ENCODE data around the gene PMM1.
A peak's percentile ranks its signal among the peaks of the same experiment; 100 is the strongest.
"Not testable (repeated sequence)": the region's sequence is repeated elsewhere in the genome, so short reads cannot be mapped to it uniquely, and the experiment has no call there.

PMM1 gene

GRCh38 chr22:41562461-41562860, 27.2 kb downstream of the PMM1 start:
- DNase-seq: no peak

GRCh38 chr22:41561788-41562187, 27.9 kb downstream of the PMM1 start:
- no peak for DNase-seq

DNA sequence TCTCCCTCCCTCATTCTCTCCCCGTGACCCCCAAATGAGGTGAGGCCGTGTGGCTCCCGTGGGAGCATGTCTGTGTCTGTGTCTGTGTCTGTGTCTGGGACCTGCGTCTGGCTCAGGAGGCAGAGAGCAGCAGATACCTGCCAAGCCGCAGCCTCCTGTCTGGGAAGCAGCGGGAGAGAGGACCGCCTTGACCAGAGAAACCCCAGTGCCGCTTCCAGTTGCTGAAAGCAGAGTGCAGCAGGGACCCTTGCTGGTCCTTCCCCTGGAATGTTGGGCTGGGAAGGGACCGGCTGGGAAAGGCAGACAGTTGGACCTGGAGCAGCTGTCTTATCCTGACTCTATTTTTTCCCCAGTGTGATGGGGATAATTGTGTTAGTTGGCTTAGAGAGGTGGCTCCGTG, 28.3 kb downstream of the PMM1 start:
- no peak for DNase-seq

DNA sequence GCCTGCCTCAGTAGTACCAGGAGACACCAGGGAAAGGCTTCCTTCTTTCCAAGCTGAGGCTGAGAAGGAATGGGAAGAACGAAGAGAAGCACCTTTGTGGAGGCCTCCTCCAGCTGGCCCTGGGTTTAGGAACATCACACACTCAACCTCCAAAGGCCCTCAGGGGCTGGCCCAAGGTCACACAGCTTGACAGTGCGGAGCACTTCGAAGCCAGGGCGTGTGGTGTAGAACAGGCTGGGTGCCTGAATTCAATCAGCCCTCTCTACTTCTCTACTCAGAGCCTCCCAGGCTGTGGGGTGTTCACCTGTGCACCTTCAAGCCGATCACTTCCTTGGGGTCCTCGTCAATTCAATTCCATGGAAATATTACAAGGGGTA, 29.6 kb downstream of the PMM1 start:
- DNase-seq: no peak

- not testable (repeated sequence) for DNase-seq
These were observed 31.4 kb downstream of the PMM1 start for GRCh38 chr22:41558241-41558630.

DNA sequence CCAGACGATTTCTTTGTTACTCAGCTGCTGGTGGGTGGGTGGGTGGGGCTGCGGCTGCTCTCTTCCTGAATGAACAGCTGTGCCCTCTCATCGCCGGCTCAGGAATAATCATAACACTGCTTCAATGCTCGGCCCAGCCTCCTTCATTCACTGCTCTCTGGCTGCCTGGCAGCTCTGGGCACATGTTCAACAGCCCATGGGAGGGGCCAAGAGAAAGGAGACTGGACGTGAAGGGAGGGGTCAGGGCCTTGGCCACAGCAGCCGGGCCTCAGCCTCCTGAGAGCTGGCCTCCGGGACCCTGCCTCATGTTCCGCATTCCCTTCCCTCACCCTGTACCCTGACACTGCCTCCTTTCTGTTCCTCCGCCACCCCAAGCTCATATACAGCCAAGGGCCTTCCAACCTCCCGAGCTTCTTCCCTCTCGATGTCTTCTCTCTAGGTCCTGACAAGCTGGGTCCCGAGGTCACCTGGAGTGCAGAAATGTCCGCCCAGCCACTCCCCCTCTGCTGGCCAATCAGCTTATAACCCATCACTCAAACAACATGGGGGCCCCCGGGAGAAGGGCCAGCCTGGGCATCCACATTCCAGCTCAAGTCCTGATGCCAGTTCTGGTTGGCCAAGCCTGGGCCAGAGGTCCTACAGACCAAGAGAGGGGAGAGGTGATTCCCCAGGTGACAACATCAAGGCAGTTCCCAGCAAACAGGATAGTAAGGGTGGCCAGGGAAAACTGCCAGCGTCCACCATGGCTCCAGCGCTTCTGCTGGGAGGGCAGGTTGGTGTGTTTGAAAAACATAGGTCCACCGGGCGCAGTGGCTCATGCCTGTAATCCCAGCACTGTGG, 32.0 kb downstream of the PMM1 start:
- peak; percentile 88 for DNase-seq

DNA sequence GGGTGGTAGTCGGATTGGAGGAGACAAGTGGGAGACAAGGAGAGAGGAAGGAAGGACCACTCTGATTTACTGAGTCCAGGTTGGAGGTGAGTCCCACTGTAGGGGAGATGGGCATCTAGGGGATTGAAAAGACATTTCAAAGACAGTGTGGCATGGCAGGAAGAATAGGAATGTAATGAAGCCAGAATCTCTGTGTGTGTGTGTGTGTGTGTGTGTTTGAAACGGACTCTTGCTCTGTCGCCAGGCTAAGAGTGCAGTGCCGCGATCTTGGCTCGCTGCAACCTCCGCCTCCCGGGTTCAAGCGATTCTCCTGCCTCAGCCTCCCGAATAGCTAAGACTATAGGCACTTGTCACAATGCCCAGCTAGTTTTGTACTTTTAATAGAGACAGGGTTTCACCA, 33.1 kb downstream of the PMM1 start:
- no peak for DNase-seq

- DNase-seq: peak; percentile 75
These were observed 34.2 kb downstream of the PMM1 start for GRCh38 chr22:41555325-41555982.

GRCh38 chr22:41551877-41552582, 37.6 kb downstream of the PMM1 start:
- DNase-seq: no peak

- DNase-seq: no peak
These were observed 38.6 kb downstream of the PMM1 start for GRCh38 chr22:41550952-41551491.

GRCh38 chr22:41548830-41549211, 40.8 kb downstream of the PMM1 start:
- DNase-seq: no peak

- DNase-seq: no peak
These were observed 44.8 kb downstream of the PMM1 start for GRCh38 chr22:41544671-41545476.

DNA sequence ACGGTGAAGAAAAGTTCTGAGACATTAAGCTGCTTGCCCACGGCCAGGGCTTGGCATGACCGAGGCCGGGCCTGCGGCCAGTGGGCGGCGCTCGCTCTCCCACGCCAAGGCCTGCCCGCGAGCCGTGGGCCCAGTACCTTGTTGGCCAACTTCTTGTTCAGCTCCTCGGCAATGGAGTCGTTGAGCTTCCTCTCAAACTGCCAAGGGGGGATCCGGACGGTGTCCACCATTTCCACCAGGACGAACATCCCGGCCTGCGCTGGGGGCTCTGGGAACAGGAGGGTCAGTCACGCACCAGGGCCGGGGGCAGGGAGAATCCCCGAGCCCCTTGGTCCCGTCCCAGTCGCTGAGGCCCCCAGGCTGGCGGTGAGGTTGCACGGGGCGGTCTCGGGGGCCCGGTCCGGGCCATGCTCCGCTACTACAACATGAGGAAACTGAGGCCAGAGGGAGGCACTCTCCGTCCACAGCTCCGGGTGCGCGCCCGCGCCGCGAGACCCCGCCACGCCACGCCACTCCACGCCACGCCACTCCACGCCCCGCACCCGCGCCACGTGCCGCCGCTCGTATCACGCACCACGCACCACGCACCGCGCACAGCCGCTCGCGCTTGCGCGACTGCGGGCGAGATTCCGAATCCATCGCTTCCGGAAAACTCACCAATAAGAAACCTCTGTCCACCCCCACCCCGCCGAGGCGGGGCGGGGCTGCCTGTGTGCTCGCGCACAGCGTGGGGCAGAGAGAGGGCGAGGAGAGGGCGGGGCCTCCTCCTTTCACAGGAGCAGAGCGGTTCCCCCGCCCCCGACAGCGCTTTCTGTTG, 45.6 kb downstream of the PMM1 start, which contains the start of gene POLR3H:
POLR3H (minus strand) TSS at position 617 of the 817 bp plus-strand sequence; CDS start at position 248, 369 bp downstream.
- DNase-seq: peak; percentile 99

- no peak for DNase-seq
These were observed 47.4 kb downstream of the PMM1 start for GRCh38 chr22:41542224-41542623.

GRCh38 chr22:41541484-41541883, 48.2 kb downstream of the PMM1 start:
- no peak for DNase-seq

- no peak for DNase-seq
These were observed 49.3 kb downstream of the PMM1 start for GRCh38 chr22:41540365-41540764.

GRCh38 chr22:41540006-41540315, 49.7 kb downstream of the PMM1 start:
- DNase-seq: no peak

- DNase-seq: no peak
These were observed 50.3 kb downstream of the PMM1 start for GRCh38 chr22:41539146-41540005.

DNA sequence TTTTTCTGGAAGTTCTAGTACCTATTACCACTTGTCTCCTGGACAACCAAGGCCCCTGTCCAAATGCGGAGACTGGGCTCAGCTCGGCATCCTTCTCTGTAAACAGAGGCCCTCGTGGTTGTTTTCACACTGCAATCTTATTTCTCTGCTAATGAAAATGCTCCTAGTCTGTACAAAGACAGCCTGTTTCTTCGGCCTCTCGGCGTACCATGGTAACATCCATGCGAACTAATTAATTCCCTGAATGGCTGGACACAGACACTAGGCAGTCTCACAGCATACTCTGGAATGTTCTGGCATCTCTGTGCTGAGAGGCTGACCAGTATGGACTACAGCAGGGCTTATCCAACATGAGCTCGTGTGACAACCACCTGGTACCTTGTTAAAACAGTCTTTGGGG, 51.1 kb downstream of the PMM1 start:
- DNase-seq: no peak

DNA sequence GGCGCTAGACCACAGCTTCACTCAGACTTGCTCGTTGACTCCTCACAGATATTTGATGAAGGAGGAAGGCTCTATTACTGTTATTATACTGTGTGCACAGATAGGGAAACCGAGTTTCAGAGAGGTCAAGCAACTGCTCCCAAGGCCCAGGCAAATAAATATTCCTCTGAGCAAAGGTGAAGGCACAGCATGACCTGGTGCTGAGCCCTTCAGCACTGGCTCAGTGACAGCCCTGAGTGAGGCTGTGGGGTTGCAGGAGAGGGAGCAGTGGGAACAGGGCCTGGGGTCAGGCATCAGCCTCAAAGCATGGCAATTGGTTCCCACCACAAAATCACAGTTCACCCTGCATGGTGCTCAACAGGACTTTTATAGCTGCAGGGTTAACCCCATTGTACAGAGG, 52.4 kb downstream of the PMM1 start:
- DNase-seq: no peak

DNA sequence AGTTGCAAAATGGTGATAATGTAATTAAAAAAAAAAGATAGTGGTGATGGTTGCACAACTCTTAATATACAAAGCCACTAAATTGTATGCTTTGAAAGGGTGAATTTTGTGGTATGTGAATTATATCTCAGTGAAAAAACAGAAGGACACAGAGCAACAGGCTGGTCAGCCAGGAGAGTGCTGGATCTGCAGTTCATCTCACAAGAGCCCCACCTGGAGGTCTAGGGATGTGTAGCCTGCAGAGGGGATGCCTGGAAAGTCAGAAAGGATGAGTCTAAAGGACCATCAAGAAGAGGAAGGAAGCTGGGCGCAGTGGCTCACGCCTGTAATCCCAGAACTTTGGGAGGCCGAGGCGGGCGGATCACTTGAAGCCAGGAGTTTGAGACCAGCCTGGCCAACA, 54.4 kb downstream of the PMM1 start:
- DNase-seq: no peak
